ENCODE results near the gene CHRM3.

DNA sequence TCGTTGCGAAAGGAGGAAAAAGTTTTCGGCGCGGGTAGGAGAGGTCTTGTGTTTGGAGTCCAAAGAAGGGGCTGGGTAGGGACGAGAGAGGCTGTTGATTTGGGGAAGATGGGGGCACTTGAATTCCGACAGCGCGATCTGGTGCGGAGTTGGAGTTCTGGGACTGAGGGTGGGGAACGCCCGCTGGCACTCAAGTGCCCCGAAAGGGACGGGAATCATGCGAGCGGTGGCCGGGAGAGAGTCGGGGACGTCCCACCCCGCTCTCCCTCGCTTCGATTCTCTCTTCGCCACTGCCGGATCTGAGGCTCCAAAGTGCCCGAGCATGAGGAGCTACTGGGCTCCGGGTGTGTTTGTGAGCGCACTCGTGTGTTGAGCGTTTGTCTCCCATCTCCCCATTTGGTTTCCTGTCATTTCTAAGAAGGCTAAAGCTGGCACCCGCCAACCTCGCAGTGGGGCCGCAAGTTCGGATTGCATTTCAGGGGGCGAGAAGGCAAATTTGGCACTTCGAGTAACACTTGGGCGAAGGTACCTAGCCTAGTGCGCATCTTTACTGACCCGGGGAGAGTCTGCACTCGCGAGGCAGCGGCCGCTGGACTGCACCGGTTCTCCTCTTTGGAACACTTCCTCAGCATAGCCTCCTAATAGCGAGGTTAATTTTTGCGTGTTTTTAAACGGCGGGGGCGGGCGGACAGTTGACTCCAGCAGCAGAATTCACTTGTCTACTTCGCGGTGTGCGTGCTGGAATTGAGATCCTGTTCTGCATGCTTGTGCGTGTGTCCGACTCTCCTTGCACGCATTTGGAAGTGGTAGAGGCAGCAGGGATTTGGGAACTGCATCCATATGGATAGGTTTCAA lies 1.2 kb downstream of the CHRM3 start:
- TF ChIP-seq, protein P1, sequence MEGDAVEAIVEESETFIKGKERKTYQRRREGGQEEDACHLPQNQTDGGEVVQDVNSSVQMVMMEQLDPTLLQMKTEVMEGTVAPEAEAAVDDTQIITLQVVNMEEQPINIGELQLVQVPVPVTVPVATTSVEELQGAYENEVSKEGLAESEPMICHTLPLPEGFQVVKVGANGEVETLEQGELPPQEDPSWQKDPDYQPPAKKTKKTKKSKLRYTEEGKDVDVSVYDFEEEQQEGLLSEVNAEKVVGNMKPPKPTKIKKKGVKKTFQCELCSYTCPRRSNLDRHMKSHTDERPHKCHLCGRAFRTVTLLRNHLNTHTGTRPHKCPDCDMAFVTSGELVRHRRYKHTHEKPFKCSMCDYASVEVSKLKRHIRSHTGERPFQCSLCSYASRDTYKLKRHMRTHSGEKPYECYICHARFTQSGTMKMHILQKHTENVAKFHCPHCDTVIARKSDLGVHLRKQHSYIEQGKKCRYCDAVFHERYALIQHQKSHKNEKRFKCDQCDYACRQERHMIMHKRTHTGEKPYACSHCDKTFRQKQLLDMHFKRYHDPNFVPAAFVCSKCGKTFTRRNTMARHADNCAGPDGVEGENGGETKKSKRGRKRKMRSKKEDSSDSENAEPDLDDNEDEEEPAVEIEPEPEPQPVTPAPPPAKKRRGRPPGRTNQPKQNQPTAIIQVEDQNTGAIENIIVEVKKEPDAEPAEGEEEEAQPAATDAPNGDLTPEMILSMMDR (conservative IDR thresholded peaks at IDR 0.05; ENCODE audit: low read depth in 2 of 2): no peak
- peak; percentile 70 for TF ChIP-seq EZH2 (IDR thresholded peaks at IDR 0.05; ENCODE audit: low read depth, unreplicated experiment)
- TF ChIP-seq, protein P2, sequence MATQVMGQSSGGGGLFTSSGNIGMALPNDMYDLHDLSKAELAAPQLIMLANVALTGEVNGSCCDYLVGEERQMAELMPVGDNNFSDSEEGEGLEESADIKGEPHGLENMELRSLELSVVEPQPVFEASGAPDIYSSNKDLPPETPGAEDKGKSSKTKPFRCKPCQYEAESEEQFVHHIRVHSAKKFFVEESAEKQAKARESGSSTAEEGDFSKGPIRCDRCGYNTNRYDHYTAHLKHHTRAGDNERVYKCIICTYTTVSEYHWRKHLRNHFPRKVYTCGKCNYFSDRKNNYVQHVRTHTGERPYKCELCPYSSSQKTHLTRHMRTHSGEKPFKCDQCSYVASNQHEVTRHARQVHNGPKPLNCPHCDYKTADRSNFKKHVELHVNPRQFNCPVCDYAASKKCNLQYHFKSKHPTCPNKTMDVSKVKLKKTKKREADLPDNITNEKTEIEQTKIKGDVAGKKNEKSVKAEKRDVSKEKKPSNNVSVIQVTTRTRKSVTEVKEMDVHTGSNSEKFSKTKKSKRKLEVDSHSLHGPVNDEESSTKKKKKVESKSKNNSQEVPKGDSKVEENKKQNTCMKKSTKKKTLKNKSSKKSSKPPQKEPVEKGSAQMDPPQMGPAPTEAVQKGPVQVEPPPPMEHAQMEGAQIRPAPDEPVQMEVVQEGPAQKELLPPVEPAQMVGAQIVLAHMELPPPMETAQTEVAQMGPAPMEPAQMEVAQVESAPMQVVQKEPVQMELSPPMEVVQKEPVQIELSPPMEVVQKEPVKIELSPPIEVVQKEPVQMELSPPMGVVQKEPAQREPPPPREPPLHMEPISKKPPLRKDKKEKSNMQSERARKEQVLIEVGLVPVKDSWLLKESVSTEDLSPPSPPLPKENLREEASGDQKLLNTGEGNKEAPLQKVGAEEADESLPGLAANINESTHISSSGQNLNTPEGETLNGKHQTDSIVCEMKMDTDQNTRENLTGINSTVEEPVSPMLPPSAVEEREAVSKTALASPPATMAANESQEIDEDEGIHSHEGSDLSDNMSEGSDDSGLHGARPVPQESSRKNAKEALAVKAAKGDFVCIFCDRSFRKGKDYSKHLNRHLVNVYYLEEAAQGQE (IDR thresholded peaks at IDR 0.05; ENCODE audit: unreplicated experiment): no peak

Measured in GM23338 (cell line).